Ascending aorta (tissue), 2 donors: ENCODE results near the gene CFAP100. TPM values are rescaled to one million over a fixed set of nuclear protein-coding genes. Genes with fewer than 3 reads are reported as not detected.

Experiments
- DNase-seq, 2 donors: peaks; one replicate each; pipeline ENCODE4 v3.0.0-alpha.2; 2019; ENCODE audit warnings: low spot score in 2 of 2
- H3K27ac ChIP-seq, 2 donors: fragments of 200-600 bp; sonication (generic); one replicate each; pipeline ENCODE4 v1.5.1; 2016 to 2017; ENCODE audit warnings: mild to moderate bottlenecking in 1 of 2
- H3K27me3 ChIP-seq: fragments of 200-600 bp; sonication (generic); one replicate; pipeline ENCODE4 v1.5.1; 2017
- H3K36me3 ChIP-seq, 2 donors: fragments of 200-600 bp; sonication (generic); one replicate each; pipeline ENCODE4 v1.5.1; 2016
- H3K4me1 ChIP-seq, 2 donors: fragments of 200-600 bp; sonication (generic); one replicate each; pipeline ENCODE4 v1.5.1; 2016 to 2017; ENCODE audit warnings: mild to moderate bottlenecking in 1 of 2
- H3K4me3 ChIP-seq, 2 donors: fragments of 200-600 bp; sonication (generic); one replicate each; pipeline ENCODE4 v1.5.1; 2016 to 2017; ENCODE audit warnings: mild to moderate bottlenecking in 1 of 2
- H3K9me3 ChIP-seq, 2 donors: fragments of 200-600 bp; sonication (generic); one replicate each; pipeline ENCODE4 v1.5.1; 2016
- CTCF ChIP-seq, 3 experiments: fragments of 200-600 bp in 2 of 3; fragments of 450-650 bp in 1 of 3; sonication (generic) in 2 of 3; IDR thresholded peaks; one replicate each; pipeline ENCODE4 v1.5.1; 2016 to 2019; ENCODE audit warnings: antibody characterized with exemption in 3 of 3, mild to moderate bottlenecking in 1 of 3, moderate library complexity in 1 of 3
- intact Hi-C: fragments of 100-400 bp; cut with DNase I; formaldehyde crosslinking; loops from one replicate; pipeline ENCODE4 v1.15.1; 2023
- total RNA-seq: library from RNA; depleted of rRNA; stranded (reverse); fragments of >200 nt; gene quantifications from one replicate; pipeline ENCODE4 v1.1.0, GENCODE V29; 2016

CFAP100 gene
- total RNA-seq, 1 donor from 2014 or later = not detected

- intact Hi-C loops = no loop called here
- DNase-seq = peak in 1 of 2 donors; percentile 56
- Histone ChIP-seq H3K9me3 (no peaks in the 10 kb centered on the region), H3K36me3 (no peaks in the 10 kb centered on the region), H3K27me3 (no peaks in the 10 kb centered on the region), H3K27ac (no peak overlapping the region), H3K4me1 (no peaks in the 10 kb centered on the region), H3K4me3 (no peak overlapping the region)
- TF ChIP-seq CTCF (IDR thresholded peaks at IDR 0.05) = no peak
Observed at GRCh38 chr3:126418661-126419131, 24.0 kb downstream of the CFAP100 start.

- DNase-seq = peak in 1 of 2 donors; percentile 51
- Histone ChIP-seq H3K27ac (no peak overlapping the region), H3K4me1 (no peaks in the 10 kb centered on the region), H3K36me3 (no peaks in the 10 kb centered on the region), H3K9me3 (no peaks in the 10 kb centered on the region), H3K27me3 (no peaks in the 10 kb centered on the region), H3K4me3 (no peak overlapping the region)
- intact Hi-C loops = no loop called here
- TF ChIP-seq CTCF (IDR thresholded peaks at IDR 0.05) = no peak
Observed at GRCh38 chr3:126419151-126419703, 24.5 kb downstream of the CFAP100 start.

- Histone ChIP-seq H3K27me3 (no peaks in the 10 kb centered on the region), H3K4me1 (no peaks in the 10 kb centered on the region), H3K4me3 (no peak overlapping the region), H3K9me3 (no peaks in the 10 kb centered on the region), H3K36me3 (no peaks in the 10 kb centered on the region), H3K27ac (no peak overlapping the region)
- peak in 1 of 2 donors; percentile 58 for DNase-seq
- TF ChIP-seq CTCF (IDR thresholded peaks at IDR 0.05) = no peak
- intact Hi-C loops = no loop called here
Observed at GRCh38 chr3:126419886-126420786, 25.4 kb downstream of the CFAP100 start.

GRCh38 chr3:126421573-126422119 lies 26.9 kb downstream of the CFAP100 start:
- DNase-seq = peak in 1 of 2 donors; percentile 58
- Histone ChIP-seq H3K27me3 (no peaks in the 10 kb centered on the region), H3K9me3 (peaks cover 7 to 10% of the 10 kb centered on the region in 2 donors), H3K36me3 (no peaks in the 10 kb centered on the region), H3K4me3 (no peak overlapping the region), H3K27ac (no peak overlapping the region), H3K4me1 (no peaks in the 10 kb centered on the region)
- intact Hi-C loops = no loop called here
- no peak for TF ChIP-seq CTCF (IDR thresholded peaks at IDR 0.05)

GRCh38 chr3:126422121-126422520 lies 27.4 kb downstream of the CFAP100 start:
- intact Hi-C loops = no loop called here
- Histone ChIP-seq H3K27me3 (no peaks in the 10 kb centered on the region), H3K27ac (no peak overlapping the region), H3K9me3 (peaks cover 9 to 10% of the 10 kb centered on the region in 2 donors), H3K4me1 (no peaks in the 10 kb centered on the region), H3K36me3 (no peaks in the 10 kb centered on the region), H3K4me3 (no peak overlapping the region)
- peak in 1 of 2 donors; percentile 51 for DNase-seq
- TF ChIP-seq CTCF (IDR thresholded peaks at IDR 0.05) = no peak
